Caki2 (cell line): ENCODE measurements around the gene SHROOM3. TPM values are rescaled to one million over a fixed set of nuclear protein-coding genes. Genes with fewer than 3 reads are reported as not detected.
A peak's percentile ranks its signal among the peaks of the same experiment; 100 is the strongest.

Experiments
- DNase-seq: peaks from one replicate; pipeline ENCODE4 v3.0.0-alpha.2; 2015; ENCODE audit warnings: low read depth
- in situ Hi-C: cut with HindIII; loops from 2 replicates; pipeline ENCODE4 v1.10.0; 2016; ENCODE audit warnings: low sequenced_read_pairs, low pct_unique_long_range_greater_than_20kb, mixed read lengths
- total RNA-seq: library from RNA; depleted of rRNA; stranded (reverse); fragments of >200 nt; shearing (Covaris generic); gene quantifications from 2 replicates; pipeline ENCODE4 v1.2.3, GENCODE V29; 2014; ENCODE audit warnings: low replicate concordance

The SHROOM3 gene
- total RNA-seq, 1 experiment from 2014 or later = 20.2 TPM

DNA sequence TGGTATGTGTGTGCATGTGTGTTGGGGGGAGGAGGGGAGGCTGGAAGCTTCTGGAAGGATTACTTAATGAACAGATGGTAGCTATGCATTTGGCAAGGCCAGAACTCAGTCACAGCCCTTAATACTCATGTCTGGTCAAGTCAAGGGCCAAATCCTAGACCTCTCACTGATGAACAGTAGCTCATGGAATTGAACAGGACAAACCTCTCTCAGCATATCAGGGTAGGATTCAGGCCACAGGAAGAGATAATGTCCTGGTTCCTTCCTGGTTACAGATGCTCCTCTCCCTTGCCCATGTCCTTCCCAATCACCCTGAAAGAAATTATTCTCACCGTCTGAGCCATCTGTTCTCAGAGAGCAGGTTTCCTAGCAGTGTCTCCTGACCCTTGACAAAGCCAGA is 297.2 kb downstream of the SHROOM3 start:
- no peak for DNase-seq
- in situ Hi-C loops = no loop called here

GRCh38 chr4:76733068-76733771 is 298.2 kb downstream of the SHROOM3 start:
- in situ Hi-C loops = no loop called here
- no peak for DNase-seq

DNA sequence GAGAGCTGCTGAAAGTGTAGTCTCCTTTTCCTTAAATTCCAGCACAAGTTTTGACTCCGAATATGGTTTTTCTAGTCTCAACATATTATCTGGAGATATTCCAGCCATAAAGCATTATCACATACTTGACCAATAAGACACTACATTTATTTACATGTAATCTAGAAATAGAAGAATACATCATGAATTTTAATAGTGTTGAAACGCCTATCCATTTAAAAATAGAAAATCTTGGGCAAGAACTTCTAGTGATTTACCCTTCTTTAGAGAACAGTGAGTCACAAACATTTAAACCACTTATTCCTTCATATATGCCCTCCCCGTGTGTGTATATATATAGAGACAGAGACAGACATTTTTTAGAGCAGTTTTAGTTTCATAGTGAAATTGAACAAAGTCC is 301.4 kb downstream of the SHROOM3 start:
- no peak for DNase-seq
- in situ Hi-C loops = no loop called here

- in situ Hi-C loops = no loop called here
- no peak for DNase-seq
These were observed 302.2 kb downstream of the SHROOM3 start for GRCh38 chr4:76737180-76737579.

GRCh38 chr4:76737771-76738085 is 302.7 kb downstream of the SHROOM3 start:
- no peak for DNase-seq
- in situ Hi-C loops = no loop called here

DNA sequence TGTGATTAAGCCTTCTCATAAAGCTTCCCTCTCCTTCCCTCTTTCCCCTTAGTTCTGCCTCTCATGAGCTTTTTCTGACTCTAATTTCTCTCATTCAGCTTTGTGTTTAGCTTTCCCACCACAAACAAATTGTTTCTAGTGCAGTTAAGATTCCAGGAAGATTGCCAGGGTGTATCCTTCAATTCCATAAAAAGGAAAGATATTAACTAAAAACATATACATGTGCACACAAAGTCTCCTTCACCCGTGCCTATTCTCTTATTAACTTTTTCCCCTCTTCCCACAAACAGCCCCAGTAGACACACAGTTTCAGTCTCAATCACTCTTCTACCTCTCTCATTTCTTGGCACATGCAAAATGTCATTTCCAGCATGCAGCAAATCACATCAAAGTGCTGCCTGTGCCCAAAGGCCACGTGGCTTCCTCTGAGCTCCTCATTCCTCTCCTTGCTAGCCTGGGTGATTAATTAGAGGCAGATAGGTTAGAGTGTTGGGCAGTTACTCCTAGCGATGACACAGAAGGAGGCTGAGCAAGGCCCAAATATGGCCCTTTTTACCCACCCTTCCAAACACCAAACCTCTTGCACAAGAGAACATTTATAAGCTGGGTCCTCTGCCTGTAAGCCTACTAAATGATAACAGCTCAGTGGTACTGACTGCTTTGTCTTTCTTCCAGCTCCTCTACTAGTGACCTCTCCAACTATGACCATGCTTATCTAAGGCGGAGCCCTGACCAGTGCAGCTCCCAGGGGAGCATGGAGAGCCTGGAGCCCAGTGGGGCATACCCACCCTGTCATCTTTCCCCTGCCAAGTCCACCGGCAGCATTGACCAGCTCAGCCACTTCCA is 303.3 kb downstream of the SHROOM3 start:
- in situ Hi-C loops = no loop called here
- DNase-seq = no peak

DNA sequence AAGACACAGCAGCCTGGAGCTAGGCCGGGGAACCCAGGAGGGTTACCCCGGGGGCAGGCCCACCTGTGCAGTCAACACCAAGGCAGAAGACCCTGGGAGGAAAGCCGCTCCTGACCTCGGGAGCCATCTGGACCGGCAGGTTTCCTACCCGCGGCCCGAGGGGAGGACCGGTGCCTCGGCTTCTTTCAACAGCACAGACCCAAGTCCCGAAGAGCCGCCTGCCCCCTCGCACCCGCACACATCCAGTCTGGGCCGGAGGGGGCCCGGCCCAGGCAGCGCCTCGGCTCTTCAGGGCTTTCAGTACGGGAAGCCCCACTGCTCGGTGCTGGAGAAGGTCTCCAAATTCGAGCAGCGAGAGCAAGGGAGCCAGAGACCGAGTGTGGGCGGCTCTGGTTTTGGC is 305.2 kb downstream of the SHROOM3 start:
- DNase-seq = no peak
- in situ Hi-C loops = no loop called here

GRCh38 chr4:76740866-76741662 is 306.0 kb downstream of the SHROOM3 start:
- in situ Hi-C loops = no loop called here
- no peak for DNase-seq

- in situ Hi-C loops = no loop called here
These were observed 306.6 kb downstream of the SHROOM3 start for GRCh38 chr4:76741663-76742020.

DNA sequence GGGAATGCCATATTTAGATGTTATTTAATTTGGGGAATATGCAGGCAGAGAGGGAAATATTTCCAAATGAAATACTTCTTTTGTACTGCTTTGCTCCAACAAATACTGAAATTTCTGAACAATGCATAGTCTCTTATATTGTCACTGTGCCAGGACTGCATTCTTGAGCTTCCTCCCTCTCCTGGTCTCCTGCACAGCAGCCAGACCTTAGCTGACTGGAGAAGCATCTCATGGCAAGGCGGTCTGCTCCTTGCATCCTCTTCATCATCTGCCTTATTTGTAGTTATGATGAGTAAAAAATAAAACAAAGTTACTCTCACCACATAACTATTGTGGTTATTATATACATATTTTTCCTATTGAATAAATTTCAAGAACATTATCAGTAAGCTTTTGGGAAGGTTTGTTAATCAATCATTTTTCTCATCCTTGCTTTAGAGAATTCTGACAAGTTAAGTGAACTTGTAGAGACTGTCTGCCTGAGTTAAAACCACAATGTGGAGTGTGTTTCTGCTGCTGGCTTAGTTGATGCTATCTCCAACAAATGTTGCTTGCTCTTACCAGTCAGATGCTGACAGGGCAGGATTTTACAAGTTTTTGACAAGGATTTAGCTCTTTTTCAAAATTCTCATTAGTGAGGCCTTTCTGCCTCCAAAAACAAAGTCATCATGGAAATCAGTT is 309.4 kb downstream of the SHROOM3 start:
- in situ Hi-C loops = no loop called here
- DNase-seq = no peak

More at GRCh38 chr4:76741663-76742020, 306.6 kb downstream of the SHROOM3 start:
- DNase-seq = no peak

GRCh38 chr4:76745240-76745639 is 310.2 kb downstream of the SHROOM3 start:
- in situ Hi-C loops = no loop called here
- DNase-seq = no peak

GRCh38 chr4:76747563-76747962 is 312.5 kb downstream of the SHROOM3 start:
- DNase-seq = no peak
- in situ Hi-C loops = no loop called here

DNA sequence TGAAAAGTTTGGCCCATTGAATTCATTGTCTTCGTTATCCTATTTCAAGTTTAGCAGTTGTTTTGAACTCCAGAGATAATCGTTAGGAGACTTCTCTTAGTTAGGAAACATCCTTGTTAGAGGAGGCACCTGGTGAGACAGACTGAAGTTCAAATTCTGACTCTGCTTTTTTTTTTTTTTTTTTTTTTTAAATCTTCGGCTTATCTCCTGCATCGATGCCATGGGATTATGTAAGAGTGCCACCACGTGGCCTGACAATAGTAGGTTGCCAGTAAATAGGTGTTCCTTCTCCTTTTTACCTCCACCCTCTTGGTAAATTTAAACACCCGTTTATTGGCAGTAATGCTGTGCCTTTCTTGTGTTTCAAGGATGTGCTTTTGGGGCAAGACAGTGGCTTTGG is 313.6 kb downstream of the SHROOM3 start:
- in situ Hi-C loops = no loop called here
- peak; percentile 56 for DNase-seq

DNA sequence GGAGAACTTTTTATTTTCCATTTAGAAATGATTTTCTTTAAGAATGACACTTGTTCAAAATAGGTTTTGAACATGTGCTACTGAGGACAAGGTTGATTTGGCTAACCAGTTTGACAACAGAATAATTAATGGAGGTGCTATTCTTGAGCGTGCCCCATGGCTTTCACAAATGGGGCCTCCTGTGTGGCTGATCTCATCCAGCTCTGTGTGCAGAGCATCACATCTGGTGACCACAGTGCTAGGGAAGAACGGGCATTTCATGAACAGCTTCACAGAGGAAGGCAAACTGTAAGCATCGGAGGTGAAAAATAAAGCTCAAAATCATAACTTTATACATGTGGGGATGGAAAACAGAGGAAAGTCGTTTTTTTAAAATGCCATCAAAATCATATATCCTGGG is 314.3 kb downstream of the SHROOM3 start:
- in situ Hi-C loops = no loop called here
- no peak for DNase-seq

DNA sequence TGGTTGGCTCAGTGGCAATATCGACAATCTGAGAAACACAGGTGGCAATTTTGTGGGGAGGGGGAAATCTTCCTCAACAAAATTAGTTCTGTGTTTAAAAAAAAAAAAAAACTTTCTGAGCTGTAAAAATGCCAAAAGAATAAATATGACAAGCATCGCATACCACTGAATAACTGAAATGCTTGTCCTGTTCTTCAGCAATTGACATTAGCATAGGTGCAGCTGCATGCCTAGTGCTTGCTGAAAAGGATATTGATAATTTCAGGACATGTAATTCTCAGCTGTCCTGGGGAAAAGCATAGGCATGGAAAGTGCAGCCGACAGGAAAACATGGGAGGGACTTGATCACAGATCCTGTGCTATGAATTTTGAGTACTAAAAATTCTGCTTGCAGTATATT is 315.7 kb downstream of the SHROOM3 start:
- in situ Hi-C loops = no loop called here
- no peak for DNase-seq

DNA sequence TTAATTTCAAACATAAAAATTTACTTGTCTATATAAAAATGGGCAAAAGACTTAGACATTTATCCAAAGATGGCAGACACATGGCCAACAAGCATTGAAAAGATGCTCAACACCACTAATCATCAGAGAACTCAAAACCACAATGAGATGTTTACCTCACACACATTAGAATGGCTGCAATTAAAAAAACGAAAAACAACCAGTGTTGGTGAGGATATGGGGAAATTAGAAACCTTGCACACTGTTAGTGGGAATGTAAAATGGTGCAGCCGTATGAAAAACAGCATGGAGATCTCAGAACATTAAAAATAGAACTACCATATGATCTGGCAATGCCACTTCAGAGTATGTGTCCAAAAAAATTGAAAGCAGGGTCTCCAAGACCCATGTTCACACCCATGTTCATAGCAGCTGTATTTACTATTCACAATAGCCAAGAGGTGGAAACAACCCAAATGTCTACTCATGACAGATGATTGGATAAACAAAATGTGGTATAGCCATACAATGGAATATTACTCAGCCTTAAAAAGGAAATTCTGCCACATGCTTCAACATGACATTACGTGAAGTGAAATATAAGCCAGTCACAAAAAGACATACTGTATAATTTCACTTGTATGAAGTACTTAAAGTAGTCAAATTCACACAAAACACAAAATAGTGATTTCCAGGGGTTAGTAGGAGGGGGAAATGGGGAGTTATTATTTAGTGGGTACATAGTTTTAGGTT is 316.7 kb downstream of the SHROOM3 start:
- in situ Hi-C loops = no loop called here

GRCh38 chr4:76752861-76753501 is 318.0 kb downstream of the SHROOM3 start:
- in situ Hi-C loops = no loop called here

More for the DNA sequence above, 316.7 kb downstream of the SHROOM3 start:
- no peak for DNase-seq

More at GRCh38 chr4:76752861-76753501, 318.0 kb downstream of the SHROOM3 start:
- peak; percentile 63 for DNase-seq
